ENCODE measurements around the gene INSYN1. TPM values are rescaled to one million over a fixed set of nuclear protein-coding genes. Genes with fewer than 3 reads are reported as not detected.

The INSYN1 gene
- total RNA-seq, 1 experiment from 2014 or later = not detected

GRCh38 chr15:73797366-73798158 lies 44.4 kb upstream of the INSYN1 start:
- DNase-seq (no peak), ATAC-seq (no peak)
- ChIA-PET CTCF (no interaction called here), POLR2A (ENCODE audit: unreplicated experiment) (no interaction called here)
- H3K27ac ChIP-seq (ENCODE audit: low read length) = no peak overlapping the region
- no peak overlapping the region for H2AFZ ChIP-seq (ENCODE audit: low read length)
- H3K4me2 ChIP-seq (ENCODE audit: low read length) = no peak overlapping the region
- intact Hi-C loops (cut with micrococcal nuclease) = no loop called here
- H3K79me2 ChIP-seq (ENCODE audit: low read length) = no peaks in the 10 kb centered on the region
- no peaks in the 10 kb centered on the region for H3K9me3 ChIP-seq (ENCODE audit: low read length)
- no peaks in the 10 kb centered on the region for H3K9me2 ChIP-seq (replicated peaks; ENCODE audit: low read length)
- no peak overlapping the region for H3K4me3 ChIP-seq (ENCODE audit: low read length)
- H4K20me1 ChIP-seq (ENCODE audit: low read length) = no peaks in the 10 kb centered on the region
- BruUV-seq (replicated peaks) = no TSS peak
- H3K27me3 ChIP-seq (ENCODE audit: low read length) = no peaks in the 10 kb centered on the region
- H3K9ac ChIP-seq (ENCODE audit: low read length) = no peak overlapping the region
- TF ChIP-seq, protein P1, sequence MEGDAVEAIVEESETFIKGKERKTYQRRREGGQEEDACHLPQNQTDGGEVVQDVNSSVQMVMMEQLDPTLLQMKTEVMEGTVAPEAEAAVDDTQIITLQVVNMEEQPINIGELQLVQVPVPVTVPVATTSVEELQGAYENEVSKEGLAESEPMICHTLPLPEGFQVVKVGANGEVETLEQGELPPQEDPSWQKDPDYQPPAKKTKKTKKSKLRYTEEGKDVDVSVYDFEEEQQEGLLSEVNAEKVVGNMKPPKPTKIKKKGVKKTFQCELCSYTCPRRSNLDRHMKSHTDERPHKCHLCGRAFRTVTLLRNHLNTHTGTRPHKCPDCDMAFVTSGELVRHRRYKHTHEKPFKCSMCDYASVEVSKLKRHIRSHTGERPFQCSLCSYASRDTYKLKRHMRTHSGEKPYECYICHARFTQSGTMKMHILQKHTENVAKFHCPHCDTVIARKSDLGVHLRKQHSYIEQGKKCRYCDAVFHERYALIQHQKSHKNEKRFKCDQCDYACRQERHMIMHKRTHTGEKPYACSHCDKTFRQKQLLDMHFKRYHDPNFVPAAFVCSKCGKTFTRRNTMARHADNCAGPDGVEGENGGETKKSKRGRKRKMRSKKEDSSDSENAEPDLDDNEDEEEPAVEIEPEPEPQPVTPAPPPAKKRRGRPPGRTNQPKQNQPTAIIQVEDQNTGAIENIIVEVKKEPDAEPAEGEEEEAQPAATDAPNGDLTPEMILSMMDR (conservative IDR thresholded peaks at IDR 0.05; ENCODE audit: low read depth, low read length) = no peak
- TF ChIP-seq EZH2 (IDR thresholded peaks at IDR 0.05; ENCODE audit: low read length, unreplicated experiment) = no peak
- no peak for TF ChIP-seq EZH2phosphoT487 (IDR thresholded peaks at IDR 0.05; ENCODE audit: borderline replicate concordance, low read length)
- H3K4me1 ChIP-seq (ENCODE audit: insufficient read depth, low read length) = peaks cover 15% of the 10 kb centered on the region
- no peaks in the 10 kb centered on the region for H3K36me3 ChIP-seq (ENCODE audit: low read depth, low read length)
- no peaks in the 10 kb centered on the region for H3F3A ChIP-seq (ENCODE audit: low read length, unreplicated experiment)

DNA sequence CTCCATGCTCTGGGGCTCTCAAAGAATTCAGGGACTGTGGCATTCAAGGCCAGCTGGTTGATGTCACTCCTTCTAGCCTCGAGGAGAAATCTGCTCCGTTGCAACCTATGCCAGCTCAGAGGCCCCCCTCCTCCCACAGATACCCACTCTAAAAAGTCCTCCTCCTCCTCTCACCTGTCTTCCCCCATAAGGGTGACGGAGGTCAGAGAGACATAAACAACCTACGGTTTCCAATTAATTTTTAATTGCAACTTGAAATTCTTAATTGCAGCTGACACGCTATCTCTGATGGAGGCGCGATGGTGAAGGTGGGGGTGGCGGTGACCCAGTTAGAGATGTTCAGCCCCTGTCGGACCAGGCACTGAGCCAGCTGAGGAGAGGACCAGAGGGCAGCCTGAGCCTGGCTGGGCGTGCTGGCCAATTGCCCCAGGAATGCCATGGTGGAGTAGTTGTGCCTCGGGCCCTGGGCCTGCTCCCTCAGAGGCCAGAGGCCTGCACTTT lies 43.2 kb upstream of the INSYN1 start:
- TF ChIP-seq EZH2 (IDR thresholded peaks at IDR 0.05; ENCODE audit: low read length, unreplicated experiment) (no peak), EZH2phosphoT487 (IDR thresholded peaks at IDR 0.05; ENCODE audit: borderline replicate concordance, low read length) (no peak)
- TF ChIP-seq, protein P1 (conservative IDR thresholded peaks at IDR 0.05; ENCODE audit: low read depth, low read length) = no peak
- no peaks in the 10 kb centered on the region for H3F3A ChIP-seq (ENCODE audit: low read length, unreplicated experiment)
- no peaks in the 10 kb centered on the region for H3K79me2 ChIP-seq (ENCODE audit: low read length)
- no TSS peak for BruUV-seq (replicated peaks)
- H3K9me2 ChIP-seq (replicated peaks; ENCODE audit: low read length) = no peaks in the 10 kb centered on the region
- peaks cover 14% of the 10 kb centered on the region for H3K4me1 ChIP-seq (ENCODE audit: insufficient read depth, low read length)
- POLR2A ChIA-PET (ENCODE audit: unreplicated experiment) = no interaction called here
- no peaks in the 10 kb centered on the region for H3K36me3 ChIP-seq (ENCODE audit: low read depth, low read length)
- H3K27me3 ChIP-seq (ENCODE audit: low read length) = no peaks in the 10 kb centered on the region
- H3K9me3 ChIP-seq (ENCODE audit: low read length) = no peaks in the 10 kb centered on the region
- DNase-seq (no peak), ATAC-seq (no peak)
- H4K20me1 ChIP-seq (ENCODE audit: low read length) = no peaks in the 10 kb centered on the region
- H3K4me3 ChIP-seq (ENCODE audit: low read length) = no peak overlapping the region
- intact Hi-C loops (cut with micrococcal nuclease) = no loop called here
- H3K27ac ChIP-seq (ENCODE audit: low read length) = no peak overlapping the region
- no peak overlapping the region for H2AFZ ChIP-seq (ENCODE audit: low read length)
- no peak overlapping the region for H3K4me2 ChIP-seq (ENCODE audit: low read length)
- no peak overlapping the region for H3K9ac ChIP-seq (ENCODE audit: low read length)
- CTCF ChIA-PET = no interaction called here
